HCT116 (cell line): Measurements from ENCODE around the gene PTPN18. TPM values are rescaled to one million over a fixed set of nuclear protein-coding genes. Genes with fewer than 3 reads are reported as not detected.

Source experiments
- ATAC-seq: fragments of 200-7000 bp; cut with Tn5 transposase; 2 replicates; pipeline ENCODE4 v1.9.1; 2020; ENCODE audit warnings: mild to moderate bottlenecking, moderate library complexity
- BruUV-seq: library from RNA; stranded (reverse); fragments of 400-500 nt; replicated peaks from 2 replicates; lab custom pipeline; 2021; lab: Mats Ljungman, UMichigan
- CTCF ChIA-PET: fragments of 300-600 bp; sonication (Branson Sonifier 250); formaldehyde crosslinking; loops from one replicate; lab custom pipeline; 2021; ENCODE audit warnings: antibody characterized with exemption; lab: Charles Lee
- POLR2A ChIA-PET: fragments of 300-600, 350-600 bp; sonication (Branson Sonifier 250); formaldehyde crosslinking; loops from one replicate; lab custom pipeline; 2021; ENCODE audit warnings: antibody characterized with exemption; lab: Charles Lee
- RAD21 ChIA-PET, 2 experiments: fragments of 300-600 bp; sonication (Branson Sonifier 250); formaldehyde crosslinking; loops; one replicate each; lab custom pipeline; 2023; ENCODE audit warnings: low total read pairs in 2 of 2; ENCODE audit not compliant: uncharacterized antibody in 2 of 2, unreplicated experiment in 2 of 2, low non-redundant PET in 1 of 2; lab: Charles Lee
- DNase-seq: peaks from one replicate; pipeline ENCODE4 v3.0.0-alpha.2; 2010; ENCODE audit warnings: low read depth, low spot score
- H2AFZ ChIP-seq: fragments of 200-600 bp; shearing (Covaris generic), sonication (generic); 2 replicates; pipeline ENCODE4 v1.6.1; 2017; ENCODE audit warnings: low read depth, mixed run types, mixed read lengths, antibody characterized with exemption, low read length; ENCODE audit not compliant: poor library complexity, severe bottlenecking
- H3K27ac ChIP-seq: 2 replicates; pipeline ENCODE4 v1.5.1; 2012; ENCODE audit warnings: low read depth, low read length
- H3K27me3 ChIP-seq: fragments of 200-600 bp; sonication (generic); 2 replicates; pipeline ENCODE4 v1.6.1; 2016; ENCODE audit warnings: mixed run types, low read length, mixed read lengths; ENCODE audit not compliant: insufficient read depth
- H3K36me3 ChIP-seq, 2 experiments: fragments of 200-500 bp in 1 of 2; fragments of 200-600 bp in 1 of 2; sonication (Bioruptor generic) in 1 of 2; sonication (generic) in 1 of 2; 2 replicates each; pipeline versions ENCODE4 v1.5.1 to v1.6.1; 2014 to 2016; ENCODE audit warnings: low read length in 2 of 2, inconsistent platforms in 1 of 2, mixed read lengths in 1 of 2, mixed run types in 1 of 2; ENCODE audit not compliant: insufficient read depth in 2 of 2, control insufficient read depth in 1 of 2
- H3K4me1 ChIP-seq, 2 experiments: fragments of 200-600 bp in 1 of 2; sonication (generic) in 1 of 2; 2 replicates each; pipeline versions ENCODE4 v1.5.1 to v1.6.1; 2012 to 2017; ENCODE audit warnings: low read length in 2 of 2, inconsistent platforms in 1 of 2, mild to moderate bottlenecking in 1 of 2, mixed read lengths in 1 of 2, mixed run types in 1 of 2, moderate library complexity in 1 of 2; ENCODE audit not compliant: insufficient read depth in 2 of 2, control insufficient read depth in 1 of 2
- H3K4me2 ChIP-seq: fragments of 200-600 bp; sonication (generic); 2 replicates; pipeline ENCODE4 v1.6.1; 2017; ENCODE audit warnings: mixed run types, low read length, mixed read lengths
- H3K4me3 ChIP-seq, 2 experiments: fragments of 200-600 bp in 1 of 2; sonication (generic) in 1 of 2; replicated peaks in 1 of 2; 2 replicates each; pipeline ENCODE4 v1.5.1; 2011 to 2016; ENCODE audit warnings: low read length in 2 of 2, control low read depth in 1 of 2, low read depth in 1 of 2, mild to moderate bottlenecking in 1 of 2, mixed read lengths in 1 of 2, mixed run types in 1 of 2
- H3K79me2 ChIP-seq: fragments of 200-600 bp; sonication (generic); 2 replicates; pipeline ENCODE4 v1.6.1; 2017; ENCODE audit warnings: mild to moderate bottlenecking, mixed run types, low read length, moderate library complexity, mixed read lengths; ENCODE audit not compliant: insufficient read depth
- H3K9ac ChIP-seq: fragments of 200-600 bp; sonication (generic); 2 replicates; pipeline ENCODE4 v1.6.1; 2016; ENCODE audit warnings: low read length, mixed read lengths
- H3K9me2 ChIP-seq: fragments of 200-600 bp; sonication (generic), shearing (Covaris generic); 2 replicates; pipeline ENCODE4 v1.6.1; 2017; ENCODE audit warnings: mixed run types, mild to moderate bottlenecking, moderate library complexity; ENCODE audit not compliant: insufficient read depth
- H3K9me3 ChIP-seq, 2 experiments: fragments of 200-500 bp in 1 of 2; fragments of 200-600 bp in 1 of 2; sonication (Bioruptor generic) in 1 of 2; sonication (generic) in 1 of 2; 2 replicates each; pipeline ENCODE4 v1.6.1; 2014 to 2017; ENCODE audit warnings: low read length in 2 of 2, mixed read lengths in 2 of 2, inconsistent platforms in 1 of 2, low read depth in 1 of 2, mild to moderate bottlenecking in 1 of 2, mixed run types in 1 of 2, moderate library complexity in 1 of 2; ENCODE audit not compliant: control insufficient read depth in 1 of 2, insufficient read depth in 1 of 2
- H4K20me1 ChIP-seq: fragments of 200-600 bp; sonication (generic), shearing (Covaris generic); 2 replicates; pipeline ENCODE4 v1.6.1; 2017; ENCODE audit warnings: mixed run types, mild to moderate bottlenecking, moderate library complexity; ENCODE audit not compliant: insufficient read depth
- CTCF ChIP-seq, 3 experiments: fragments of 200-600 bp in 1 of 3; sonication (generic) in 1 of 3; IDR thresholded peaks in 2 of 3; conservative IDR thresholded peaks in 1 of 3; 2 replicates each; pipeline ENCODE4 v1.5.1; 2012 to 2017; ENCODE audit warnings: low read depth in 2 of 3, low read length in 2 of 3, antibody characterized with exemption in 1 of 3, borderline replicate concordance in 1 of 3, control low read depth in 1 of 3, mild to moderate bottlenecking in 1 of 3, mixed read lengths in 1 of 3, mixed run types in 1 of 3, moderate library complexity in 1 of 3; ENCODE audit not compliant: insufficient read depth in 1 of 3
- ELF1 ChIP-seq: IDR thresholded peaks from 2 replicates; pipeline ENCODE4 v1.6.1; 2012; ENCODE audit warnings: low read depth, borderline replicate concordance
- FOSL1 ChIP-seq: IDR thresholded peaks from 2 replicates; pipeline ENCODE4 v1.6.1; 2012; ENCODE audit warnings: low read depth
- MAX ChIP-seq: IDR thresholded peaks from 2 replicates; pipeline ENCODE4 v1.6.1; 2012
- POLR2A ChIP-seq: IDR thresholded peaks from 2 replicates; pipeline ENCODE4 v1.7.0; 2011; ENCODE audit warnings: borderline replicate concordance; ENCODE audit not compliant: insufficient read depth, insufficient read length; ENCODE audit errors: extremely low read depth
- RAD21 ChIP-seq: IDR thresholded peaks from 2 replicates; pipeline ENCODE4 v1.6.1; 2012; ENCODE audit warnings: low read depth, mild to moderate bottlenecking
- SP1 ChIP-seq: IDR thresholded peaks from 2 replicates; pipeline ENCODE4 v1.6.1; 2012; ENCODE audit warnings: low read depth
- YY1 ChIP-seq: IDR thresholded peaks from 2 replicates; pipeline ENCODE4 v1.6.1; 2011; ENCODE audit warnings: low read length, low read depth, moderate library complexity, mild to moderate bottlenecking; ENCODE audit not compliant: insufficient replicate concordance; ENCODE audit errors: extremely low read depth
- intact Hi-C: fragments of 100-400 bp; cut with micrococcal nuclease; formaldehyde crosslinking; loops from 2 replicates; pipeline ENCODE4 v1.10.0; 2022
- total RNA-seq: library from RNA; stranded (reverse); gene quantifications from one replicate; pipeline ENCODE4 v1.2.1, GENCODE V29; 2021; ENCODE audit not compliant: unreplicated experiment

Gene PTPN18
- total RNA-seq, 1 experiment from 2014 or later: 52.4 TPM

- H3K4me2 ChIP-seq: no peak overlapping the region
- TF ChIP-seq SP1: no peak
- TF ChIP-seq YY1: no peak
- TF ChIP-seq POLR2A: no peak
- TF ChIP-seq RAD21: no peak
- TF ChIP-seq MAX: no peak
- TF ChIP-seq ELF1: no peak
- no peak for TF ChIP-seq CTCF (IDR thresholded peaks at IDR 0.05 in 2 of 3, conservative IDR thresholded peaks at IDR 0.05 in 1 of 3; ENCODE audit: borderline replicate concordance in 1 of 3, insufficient read depth in 1 of 3, low read depth in 2 of 3, low read length in 2 of 3)
- TF ChIP-seq FOSL1: no peak
- TF ChIP-seq, all 23 proteins: peak for 0
- ChIA-PET POLR2A (no interaction called here), CTCF (no interaction called here), RAD21 (interaction anchor here in 1 of 2 experiments (1.1 kb wide), 1 partner anchor 11 kb away, joined by 3 read pairs; the partner anchor contains the start of gene IMP4)
- DNase-seq (no peak), ATAC-seq (no peak)
- Histone ChIP-seq H3K9me3 (no peaks in the 10 kb centered on the region), H2AFZ (no peak overlapping the region), H3K27me3 (no peaks in the 10 kb centered on the region), H3K4me3 (no peak overlapping the region), H3K9me2 (no peaks in the 10 kb centered on the region), H3K9ac (no peak overlapping the region), H3K36me3 (peaks cover 0 to 1% of the 10 kb centered on the region in 2 experiments; a peak in 1 of 4 replicates), H4K20me1 (no peaks in the 10 kb centered on the region), H3K4me1 (peaks cover 0 to 19% of the 10 kb centered on the region in 2 experiments; a peak in 2 of 4 replicates), H3K79me2 (no peaks in the 10 kb centered on the region; the same call in none of the 2 replicates), H3K27ac (no peak overlapping the region)
- BruUV-seq: no TSS peak
- intact Hi-C loops: no loop called here
Measured at GRCh38 chr2:130353291-130354138, 2.3 kb upstream of the PTPN18 start.
